ENCODE measurements around the gene ST14. TPM values are rescaled to one million over a fixed set of nuclear protein-coding genes. Genes with fewer than 3 reads are reported as not detected.

ST14 gene
- 0.11 TPM in 1 of 2 replicates, not detected in the other for total RNA-seq

GRCh38 chr11:130159657-130160497 lies at the start of gene ST14:
ST14 (plus strand) TSS chr11:130159782; CDS start chr11:130159980, 198 bp downstream.

Small RNAs within 50 kb of the gene (small RNA-seq; reads per million reads assigned to genes)
- gene RF00015 = not detected

Other genes with a start within 250 kb of the ST14 start
- 8.2 and 9.0 TPM in 2 replicates for gene PRDM10, start 156.9 kb upstream of the ST14 start, total RNA-seq
- 145 and 263 TPM in 2 replicates for gene APLP2, start 89.9 kb upstream of the ST14 start, total RNA-seq
- 28.7 and 34.2 TPM in 2 replicates for gene ZBTB44, start 155.1 kb downstream of the ST14 start, total RNA-seq

Measured in placental epithelial cell (primary cell).